ENCODE data around the gene CTCFL.

CTCFL gene

GRCh38 chr20:57471496-57472372 is 53.2 kb downstream of the CTCFL start:
- no peak for TF ChIP-seq CTCF (IDR thresholded peaks at IDR 0.05)

GRCh38 chr20:57470666-57471495 is 54.1 kb downstream of the CTCFL start:
- TF ChIP-seq CTCF (IDR thresholded peaks at IDR 0.05), result no peak

- TF ChIP-seq CTCF (IDR thresholded peaks at IDR 0.05), result no peak
These were observed 54.8 kb downstream of the CTCFL start for GRCh38 chr20:57470212-57470522.

- TF ChIP-seq CTCF (IDR thresholded peaks at IDR 0.05), result no peak
These were observed 55.3 kb downstream of the CTCFL start for GRCh38 chr20:57469418-57470211.

- no peak for TF ChIP-seq CTCF (IDR thresholded peaks at IDR 0.05)
These were observed 56.2 kb downstream of the CTCFL start for GRCh38 chr20:57468523-57469417.

GRCh38 chr20:57467742-57468141 is 57.2 kb downstream of the CTCFL start:
- no peak for TF ChIP-seq CTCF (IDR thresholded peaks at IDR 0.05)

Measured in LNCAP (cell line).